Liver (tissue), 9 donors: ENCODE measurements around the gene IL11. TPM values are rescaled to one million over a fixed set of nuclear protein-coding genes. Genes with fewer than 3 reads are reported as not detected.

Experiments
- DNase-seq: peaks from one replicate; pipeline ENCODE4 v3.0.0-alpha.2; 2017; ENCODE audit warnings: low spot score
- H3K27ac ChIP-seq, 2 donors: one replicate each; pipeline ENCODE4 v1.7.0; 2013; ENCODE audit warnings: inconsistent platforms in 2 of 2, low read length in 2 of 2, control low read depth in 1 of 2, low read depth in 1 of 2, mild to moderate bottlenecking in 1 of 2
- H3K27me3 ChIP-seq, 4 donors: one replicate each; pipeline versions ENCODE4 v1.6.1 to v1.7.0; 2013; ENCODE audit warnings: low read length in 3 of 4, inconsistent platforms in 1 of 4, mild to moderate bottlenecking in 1 of 4, moderate library complexity in 1 of 4; ENCODE audit not compliant: control insufficient read depth in 4 of 4, insufficient read depth in 4 of 4
- H3K36me3 ChIP-seq, 4 donors: one replicate each; pipeline versions ENCODE4 v1.6.1 to v1.7.0; 2013; ENCODE audit warnings: low read length in 3 of 4, mild to moderate bottlenecking in 3 of 4, low read depth in 1 of 4, moderate library complexity in 1 of 4; ENCODE audit not compliant: control insufficient read depth in 4 of 4, insufficient read depth in 3 of 4
- H3K4me1 ChIP-seq, 4 donors: one replicate each; pipeline versions ENCODE4 v1.6.1 to v1.7.0; 2013; ENCODE audit warnings: low read length in 3 of 4, mild to moderate bottlenecking in 3 of 4, moderate library complexity in 1 of 4; ENCODE audit not compliant: control insufficient read depth in 4 of 4, insufficient read depth in 4 of 4
- H3K4me3 ChIP-seq, 3 donors: one replicate each; pipeline versions ENCODE4 v1.6.1 to v1.7.0; 2013; ENCODE audit warnings: low read length in 3 of 3, control low read depth in 1 of 3, low read depth in 1 of 3, mild to moderate bottlenecking in 1 of 3
- H3K9ac ChIP-seq, 2 donors: one replicate each; pipeline ENCODE4 v1.7.0; 2013; ENCODE audit warnings: low read length in 2 of 2, mild to moderate bottlenecking in 2 of 2, moderate library complexity in 2 of 2, control low read depth in 1 of 2, low read depth in 1 of 2
- H3K9me3 ChIP-seq, 4 donors: one replicate each; pipeline versions ENCODE4 v1.6.1 to v1.7.0; 2013; ENCODE audit warnings: low read length in 3 of 4; ENCODE audit not compliant: control insufficient read depth in 4 of 4
- CTCF ChIP-seq: fragments of 150-350 bp; IDR thresholded peaks from 2 replicates; pipeline ENCODE4 v1.5.1; 2017; ENCODE audit warnings: improper control_type of control experiment, low read depth, low read length; ENCODE audit not compliant: missing input control
- EGR1 ChIP-seq, 2 donors: IDR thresholded peaks; 2 replicates each; pipeline ENCODE4 v1.6.1; 2016 to 2018; ENCODE audit warnings: antibody characterized with exemption in 2 of 2, low read depth in 2 of 2
- FOXA1 ChIP-seq: IDR thresholded peaks from 2 replicates; pipeline ENCODE4 v1.6.1; 2016; ENCODE audit warnings: antibody characterized with exemption
- FOXA2 ChIP-seq: IDR thresholded peaks from 2 replicates; pipeline ENCODE4 v1.6.1; 2016; ENCODE audit warnings: antibody characterized with exemption
- GABPA ChIP-seq, 2 donors: IDR thresholded peaks in 1 of 2; conservative IDR thresholded peaks in 1 of 2; 2 replicates each; pipeline ENCODE4 v1.6.1; 2016; ENCODE audit warnings: antibody characterized with exemption in 2 of 2, mild to moderate bottlenecking in 1 of 2, moderate library complexity in 1 of 2
- HNF4A ChIP-seq, 2 donors: conservative IDR thresholded peaks; 2 replicates each; pipeline ENCODE4 v1.6.1; 2016; ENCODE audit warnings: antibody characterized with exemption in 2 of 2, mild to moderate bottlenecking in 2 of 2
- HNF4G ChIP-seq: IDR thresholded peaks from 2 replicates; pipeline ENCODE4 v1.6.1; 2016; ENCODE audit warnings: antibody characterized with exemption
- JUND ChIP-seq, 2 donors: IDR thresholded peaks; 2 replicates each; pipeline ENCODE4 v1.6.1; 2016; ENCODE audit warnings: antibody characterized with exemption in 2 of 2
- MAX ChIP-seq: IDR thresholded peaks from 2 replicates; pipeline ENCODE4 v1.6.1; 2016; ENCODE audit warnings: antibody characterized with exemption
- NR2F2 ChIP-seq: IDR thresholded peaks from 2 replicates; pipeline ENCODE4 v1.6.1; 2016; ENCODE audit warnings: antibody characterized with exemption
- RAD21 ChIP-seq, 2 donors: IDR thresholded peaks; 2 replicates each; pipeline ENCODE4 v1.6.1; 2016; ENCODE audit warnings: antibody characterized with exemption in 2 of 2, mild to moderate bottlenecking in 2 of 2
- REST ChIP-seq: IDR thresholded peaks from 2 replicates; pipeline ENCODE4 v1.6.1; 2016; ENCODE audit warnings: antibody characterized with exemption, mild to moderate bottlenecking
- RXRA ChIP-seq, 2 donors: IDR thresholded peaks; 2 replicates each; pipeline ENCODE4 v1.6.1; 2017 to 2018; ENCODE audit warnings: antibody characterized with exemption in 2 of 2, mild to moderate bottlenecking in 1 of 2
- SP1 ChIP-seq: IDR thresholded peaks from 2 replicates; pipeline ENCODE4 v1.6.1; 2018; ENCODE audit warnings: antibody characterized with exemption, mild to moderate bottlenecking
- TAF1 ChIP-seq: conservative IDR thresholded peaks from 2 replicates; pipeline ENCODE4 v1.6.1; 2016; ENCODE audit warnings: antibody characterized with exemption, mild to moderate bottlenecking
- YY1 ChIP-seq: IDR thresholded peaks from 2 replicates; pipeline ENCODE4 v1.6.1; 2016; ENCODE audit warnings: antibody characterized with exemption, mild to moderate bottlenecking
- ZBTB33 ChIP-seq: IDR thresholded peaks from 2 replicates; pipeline ENCODE4 v1.6.1; 2016; ENCODE audit warnings: antibody characterized with exemption
- WGBS: extraction: QIAGEN DNeasy Blood & Tissue Kit; methylation state at CpG from one replicate; pipeline ENCODE4 v1.1.7; 2013; 5-methylcytosine and 5-hydroxymethylcytosine counted together
- polyA plus RNA-seq, 2 donors: library from polyadenylated mRNA; stranded (reverse) in 1 of 2; unstranded in 1 of 2; fragments of 200-250 nt in 1 of 2; fragments of >200 nt in 1 of 2; fragmentation: Nextera tagmentation in 1 of 2; extraction: Ambion mirVana in 1 of 2; gene quantifications; one replicate each; pipeline versions ENCODE4 v1.2.1 to v1.2.3, GENCODE V29; 2013 to 2015
- total RNA-seq, 2 donors: library from RNA; depleted of rRNA; stranded (reverse); fragments of >200 nt; gene quantifications; one replicate each; pipeline ENCODE4 v1.2.3, GENCODE V29; 2014
- TF ChIP-seq, protein P1 (sequence below): IDR thresholded peaks from 2 replicates; pipeline ENCODE4 v1.6.1; 2016; ENCODE audit warnings: antibody characterized with exemption
- donor health status: healthy.
- donor health status: healthy.
- donor health status: healthy.
- donor health status: healthy.
- donor health status: healthy.

Gene IL11
- total and polyA plus RNA-seq, 4 donors: not detected

GRCh38 chr19:55362990-55363716 lies 7.1 kb downstream of the IL11 start, which contains the start of gene GARIN5B:
TSS of gene GARIN5B (minus strand) at chr19:55363260. CDS start at chr19:55363066, 194 bp downstream.
- 75% methylated on average over 27 of the region's 27 CpGs for WGBS
- Histone ChIP-seq H3K9ac (no peak within 1 kb of the TSS), H3K4me1 (no peaks in the 10 kb centered on the region), H3K9me3 (no peaks in the 10 kb centered on the region), H3K27me3 (no peaks in the 10 kb centered on the region), H3K36me3 (no peaks in the 10 kb centered on the region), H3K27ac (no peak within 1 kb of the TSS), H3K4me3 (no peak within 1 kb of the TSS)
- TF ChIP-seq HNF4A (conservative IDR thresholded peaks at IDR 0.05): no peak
- no peak for TF ChIP-seq EGR1 (IDR thresholded peaks at IDR 0.05; ENCODE audit: low read depth in 2 of 2)
- no peak for TF ChIP-seq YY1
- no peak for TF ChIP-seq ZBTB33
- TF ChIP-seq RXRA (IDR thresholded peaks at IDR 0.05): no peak
- TF ChIP-seq HNF4G: no peak
- no peak for TF ChIP-seq JUND (IDR thresholded peaks at IDR 0.05)
- TF ChIP-seq, protein P1, sequence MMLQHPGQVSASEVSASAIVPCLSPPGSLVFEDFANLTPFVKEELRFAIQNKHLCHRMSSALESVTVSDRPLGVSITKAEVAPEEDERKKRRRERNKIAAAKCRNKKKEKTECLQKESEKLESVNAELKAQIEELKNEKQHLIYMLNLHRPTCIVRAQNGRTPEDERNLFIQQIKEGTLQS: no peak
- no peak for TF ChIP-seq RAD21 (IDR thresholded peaks at IDR 0.05)
- no peak for TF ChIP-seq NR2F2
- TF ChIP-seq FOXA2: no peak
- TF ChIP-seq MAX: no peak
- TF ChIP-seq TAF1: no peak
- TF ChIP-seq GABPA (IDR thresholded peaks at IDR 0.05 in 1 of 2, conservative IDR thresholded peaks at IDR 0.05 in 1 of 2): no peak
- no peak for TF ChIP-seq FOXA1
- TF ChIP-seq SP1: no peak
- TF ChIP-seq CTCF: no peak
- TF ChIP-seq REST: no peak
- no peak for DNase-seq
